ENCODE results near the gene SEMA5B. TPM values are rescaled to one million over a fixed set of nuclear protein-coding genes. Genes with fewer than 3 reads are reported as not detected.

SEMA5B gene
- total and polyA plus RNA-seq, 7 experiments from 2014 or later = 0.19 to 0.51 (median 0.24) TPM; not detected in 4

DNA sequence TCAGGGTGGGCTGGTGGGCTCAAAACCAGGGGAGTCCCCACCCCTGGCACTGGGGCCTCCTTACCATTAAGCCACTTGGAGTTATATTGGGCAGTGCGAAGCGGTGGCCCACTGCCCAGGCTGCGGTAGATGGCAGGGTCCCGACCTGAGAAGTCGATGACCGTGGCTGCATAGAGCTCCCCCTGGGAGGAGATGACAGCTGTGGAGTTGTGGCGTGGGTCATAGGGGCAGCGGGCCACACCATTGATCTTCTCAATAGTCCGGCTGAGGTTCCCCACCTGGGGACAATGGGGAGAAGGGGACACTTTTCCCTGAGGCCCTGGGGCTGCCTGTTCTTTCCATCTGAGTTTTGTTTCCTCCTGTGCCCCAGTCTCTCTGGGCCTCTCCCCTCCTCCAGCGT, 99.8 kb downstream of the SEMA5B start:
- H3K4me3 Mint-ChIP-seq = no peak overlapping the region
- H3K27ac ChIP-seq (ENCODE audit: low read depth, low read length) = no peak overlapping the region

DNA sequence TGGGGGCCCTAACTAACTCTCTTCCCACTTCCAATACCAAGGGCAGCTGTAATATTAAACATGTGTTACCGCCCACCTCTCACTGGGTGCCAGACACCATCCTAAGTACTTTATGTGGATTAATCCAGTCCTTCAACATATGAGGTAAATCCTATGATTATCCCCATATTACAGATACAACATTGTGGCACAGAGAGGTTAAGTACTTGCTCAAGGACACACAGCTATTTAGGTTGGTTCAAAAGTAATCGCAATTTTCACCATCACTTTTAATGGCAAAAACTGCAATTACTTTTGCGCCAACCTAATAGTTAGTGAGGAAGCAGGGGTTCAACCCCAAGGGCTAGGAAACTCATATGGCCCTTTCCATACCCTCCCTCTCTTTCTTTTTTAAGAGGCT, 100.8 kb downstream of the SEMA5B start:
- no peaks in the 10 kb centered on the region for H3K4me1 ChIP-seq (ENCODE audit: control insufficient read depth in 2 of 2, insufficient read depth in 2 of 2, low read length in 2 of 2)
- ChIA-PET CTCF (no interaction called here), POLR2A (no interaction called here)
- no peak overlapping the region for H3K4me3 ChIP-seq (ENCODE audit: low read length)
- H3K27me3 ChIP-seq (ENCODE audit: control insufficient read depth in 2 of 2, insufficient read depth in 2 of 2, low read length in 2 of 2) = no peaks in the 10 kb centered on the region
- Mint-ChIP-seq H3K36me3 (no peaks in the 10 kb centered on the region), H3K27me3 (peaks cover 0 to 10% (median 0%) of the 10 kb centered on the region in 5 donors), H3K4me1 (peaks cover 0 to 8% (median 4%) of the 10 kb centered on the region in 7 donors), H3K4me3 (no peak overlapping the region), H3K9me3 (no peaks in the 10 kb centered on the region), H3K27ac (no peak overlapping the region)
- H3K9me3 ChIP-seq (ENCODE audit: control insufficient read depth in 2 of 3, low read length in 3 of 3) = no peaks in the 10 kb centered on the region
- DNase-seq (no peak), ATAC-seq (no peak)
- no peaks in the 10 kb centered on the region for H3K36me3 ChIP-seq (ENCODE audit: control insufficient read depth in 2 of 3, insufficient read depth in 3 of 3, low read length in 3 of 3)
- no peak overlapping the region for H3K27ac ChIP-seq (ENCODE audit: low read depth, low read length)
- intact Hi-C loops (cut with micrococcal nuclease) = no loop called here

More for the DNA sequence above, 99.8 kb downstream of the SEMA5B start:
- CTCF ChIA-PET = no interaction called here
- Mint-ChIP-seq H3K27me3 (peaks cover 0 to 10% (median 0%) of the 10 kb centered on the region in 5 donors), H3K9me3 (no peaks in the 10 kb centered on the region), H3K27ac (no peak overlapping the region), H3K4me1 (peaks cover 0 to 2% (median under 1%) of the 10 kb centered on the region in 7 donors), H3K36me3 (no peaks in the 10 kb centered on the region)
- Histone ChIP-seq H3K27me3 (ENCODE audit: control insufficient read depth in 2 of 2, insufficient read depth in 2 of 2, low read length in 2 of 2) (no peaks in the 10 kb centered on the region), H3K9me3 (ENCODE audit: control insufficient read depth in 2 of 3, low read length in 3 of 3) (no peaks in the 10 kb centered on the region), H3K4me1 (ENCODE audit: control insufficient read depth in 2 of 2, insufficient read depth in 2 of 2, low read length in 2 of 2) (no peaks in the 10 kb centered on the region), H3K36me3 (ENCODE audit: control insufficient read depth in 2 of 3, insufficient read depth in 3 of 3, low read length in 3 of 3) (no peaks in the 10 kb centered on the region), H3K4me3 (ENCODE audit: low read length) (no peak overlapping the region)
- DNase-seq = no peak
- intact Hi-C loops (cut with micrococcal nuclease) = no loop called here
- POLR2A ChIA-PET = no interaction called here
- no peak for ATAC-seq

DNA sequence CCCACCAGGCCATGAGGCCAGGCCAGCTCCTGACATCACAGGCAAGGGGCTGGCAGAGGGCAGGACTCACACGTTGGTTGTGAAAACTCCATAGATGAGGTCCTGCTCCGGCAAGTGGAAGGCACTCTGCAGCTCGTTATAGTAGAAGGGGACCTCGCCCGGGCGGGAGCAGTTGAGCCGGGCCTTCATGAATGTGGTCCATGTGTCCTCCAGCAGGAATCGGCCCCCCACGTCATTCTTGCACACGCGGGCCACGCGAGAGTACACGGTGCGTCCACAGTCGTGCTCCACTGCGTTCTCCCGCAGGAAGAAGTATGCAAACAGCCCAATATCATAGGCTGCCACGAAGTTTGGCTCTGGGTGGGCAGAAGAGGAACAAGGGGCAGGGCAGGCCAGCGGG, 101.2 kb downstream of the SEMA5B start:
- intact Hi-C loops (cut with micrococcal nuclease) = no loop called here
- no peak overlapping the region for H3K4me3 Mint-ChIP-seq
- no peak overlapping the region for H3K27ac Mint-ChIP-seq
- H3K27ac ChIP-seq (ENCODE audit: low read depth, low read length) = no peak overlapping the region
- peaks cover 0 to 10% (median 2%) of the 10 kb centered on the region in 5 donors for H3K27me3 Mint-ChIP-seq
- no peaks in the 10 kb centered on the region for H3K4me1 ChIP-seq (ENCODE audit: control insufficient read depth in 2 of 2, insufficient read depth in 2 of 2, low read length in 2 of 2)
- ChIA-PET POLR2A (no interaction called here), CTCF (no interaction called here)
- no peaks in the 10 kb centered on the region for H3K9me3 ChIP-seq (ENCODE audit: control insufficient read depth in 2 of 3, low read length in 3 of 3)
- H3K27me3 ChIP-seq (ENCODE audit: control insufficient read depth in 2 of 2, insufficient read depth in 2 of 2, low read length in 2 of 2) = peaks cover 0 to 3% of the 10 kb centered on the region in 2 donors
- peaks cover 0 to 8% (median 4%) of the 10 kb centered on the region in 7 donors for H3K4me1 Mint-ChIP-seq
- no peak overlapping the region for H3K4me3 ChIP-seq (ENCODE audit: low read length)
- H3K36me3 ChIP-seq (ENCODE audit: control insufficient read depth in 2 of 3, insufficient read depth in 3 of 3, low read length in 3 of 3) = no peaks in the 10 kb centered on the region
- H3K36me3 Mint-ChIP-seq = no peaks in the 10 kb centered on the region
- ATAC-seq (no peak), DNase-seq (no peak)
- no peaks in the 10 kb centered on the region for H3K9me3 Mint-ChIP-seq

DNA sequence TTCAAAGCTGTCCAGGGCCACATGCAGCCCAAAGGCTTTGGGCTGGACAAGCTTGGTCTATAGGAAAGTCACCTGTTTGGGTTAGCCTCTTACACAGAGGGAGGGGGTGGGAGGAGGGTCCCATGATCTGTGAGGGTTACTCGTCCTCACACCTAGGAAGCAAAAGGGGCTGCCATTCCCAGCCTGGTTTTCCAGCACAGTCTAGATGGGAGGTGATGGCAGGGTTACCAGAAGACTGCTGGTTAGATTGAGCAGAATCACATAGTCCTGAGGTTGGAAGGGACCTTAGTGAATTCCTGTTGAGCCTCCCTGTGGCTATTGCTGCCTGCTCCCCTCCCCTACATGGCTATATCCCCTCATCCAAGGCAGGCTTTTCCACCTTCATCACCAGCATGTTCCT, 101.8 kb downstream of the SEMA5B start:
- CTCF ChIA-PET = interaction anchor here (0.5 kb wide), 1 partner anchor 204 kb away, joined by 4 read pairs; no protein-coding TSS in a partner anchor
- no peak overlapping the region for H3K4me3 ChIP-seq (ENCODE audit: low read length)
- H3K27ac ChIP-seq (ENCODE audit: low read depth, low read length) = no peak overlapping the region
- H3K36me3 ChIP-seq (ENCODE audit: control insufficient read depth in 2 of 3, insufficient read depth in 3 of 3, low read length in 3 of 3) = no peaks in the 10 kb centered on the region
- peaks cover 0 to 4% of the 10 kb centered on the region in 2 donors for H3K27me3 ChIP-seq (ENCODE audit: control insufficient read depth in 2 of 2, insufficient read depth in 2 of 2, low read length in 2 of 2)
- POLR2A ChIA-PET = interaction anchor here (0.6 kb wide), 1 partner anchor 9 kb away, joined by 3 read pairs; no protein-coding TSS in a partner anchor
- intact Hi-C loops (cut with micrococcal nuclease) = no loop called here
- no peaks in the 10 kb centered on the region for H3K9me3 ChIP-seq (ENCODE audit: control insufficient read depth in 2 of 3, low read length in 3 of 3)
- Mint-ChIP-seq H3K27me3 (peaks cover 0 to 12% (median 7%) of the 10 kb centered on the region in 5 donors), H3K36me3 (no peaks in the 10 kb centered on the region), H3K27ac (no peak overlapping the region), H3K4me3 (no peak overlapping the region), H3K4me1 (peaks cover 0 to 8% (median 4%) of the 10 kb centered on the region in 7 donors), H3K9me3 (no peaks in the 10 kb centered on the region)
- no peak for ATAC-seq
- no peaks in the 10 kb centered on the region for H3K4me1 ChIP-seq (ENCODE audit: control insufficient read depth in 2 of 2, insufficient read depth in 2 of 2, low read length in 2 of 2)
- no peak for DNase-seq

DNA sequence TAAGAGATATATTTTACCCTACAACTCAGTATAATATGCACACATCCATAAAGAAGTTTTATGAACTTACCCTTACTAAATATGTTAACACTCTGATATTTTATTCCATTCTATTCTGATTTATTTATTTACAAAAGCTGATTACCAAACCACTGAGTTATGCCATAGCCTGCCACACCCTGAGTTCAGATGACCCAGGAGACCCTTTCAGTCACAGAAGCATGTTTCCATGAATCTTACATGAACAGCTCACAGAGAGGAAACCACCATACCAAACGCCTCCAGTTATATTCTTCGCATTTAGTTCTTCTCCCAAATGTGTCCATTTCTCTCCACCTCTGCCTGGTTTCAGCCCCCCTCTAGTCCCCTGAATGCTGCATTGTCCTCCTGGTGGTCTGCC, 103.5 kb downstream of the SEMA5B start:
- Mint-ChIP-seq H3K9me3 (no peaks in the 10 kb centered on the region), H3K4me3 (no peak overlapping the region), H3K36me3 (no peaks in the 10 kb centered on the region), H3K27ac (no peak overlapping the region), H3K4me1 (peaks cover 0 to 8% (median 4%) of the 10 kb centered on the region in 7 donors), H3K27me3 (peaks cover 9 to 21% (median 17%) of the 10 kb centered on the region in 5 donors)
- H3K4me1 ChIP-seq (ENCODE audit: control insufficient read depth in 2 of 2, insufficient read depth in 2 of 2, low read length in 2 of 2) = no peaks in the 10 kb centered on the region
- H3K36me3 ChIP-seq (ENCODE audit: control insufficient read depth in 2 of 3, insufficient read depth in 3 of 3, low read length in 3 of 3) = no peaks in the 10 kb centered on the region
- intact Hi-C loops (cut with micrococcal nuclease) = no loop called here
- ATAC-seq (no peak), DNase-seq (no peak)
- ChIA-PET POLR2A (no interaction called here), CTCF (no interaction called here)
- H3K4me3 ChIP-seq (ENCODE audit: low read length) = no peak overlapping the region
- peaks cover 0 to 4% of the 10 kb centered on the region in 2 donors for H3K27me3 ChIP-seq (ENCODE audit: control insufficient read depth in 2 of 2, insufficient read depth in 2 of 2, low read length in 2 of 2)
- H3K9me3 ChIP-seq (ENCODE audit: control insufficient read depth in 2 of 3, low read length in 3 of 3) = no peaks in the 10 kb centered on the region
- H3K27ac ChIP-seq (ENCODE audit: low read depth, low read length) = no peak overlapping the region

DNA sequence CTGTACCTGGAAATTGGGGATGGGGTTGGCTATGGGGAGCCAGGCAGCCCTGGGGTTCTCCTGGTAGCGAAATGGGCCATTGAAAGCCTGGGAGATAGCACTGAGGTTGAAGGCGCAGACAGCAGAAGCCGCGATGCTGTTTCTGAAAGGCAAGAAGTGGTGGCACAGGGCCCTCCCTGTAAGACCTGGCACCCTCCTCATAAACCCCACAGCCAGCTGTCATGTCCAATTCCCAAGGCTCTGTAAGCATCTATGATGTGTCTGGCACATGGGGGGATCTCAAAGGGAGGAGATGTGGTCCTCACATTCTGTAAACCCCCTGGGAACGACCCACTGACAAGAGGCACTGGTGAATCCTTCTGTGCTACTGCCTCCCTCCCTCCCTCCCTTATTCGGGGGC, 104.0 kb downstream of the SEMA5B start:
- Histone ChIP-seq H3K4me1 (ENCODE audit: control insufficient read depth in 2 of 2, insufficient read depth in 2 of 2, low read length in 2 of 2) (no peaks in the 10 kb centered on the region), H3K27ac (ENCODE audit: low read depth, low read length) (no peak overlapping the region), H3K27me3 (ENCODE audit: control insufficient read depth in 2 of 2, insufficient read depth in 2 of 2, low read length in 2 of 2) (peaks cover 0 to 4% of the 10 kb centered on the region in 2 donors), H3K9me3 (ENCODE audit: control insufficient read depth in 2 of 3, low read length in 3 of 3) (no peaks in the 10 kb centered on the region), H3K36me3 (ENCODE audit: control insufficient read depth in 2 of 3, insufficient read depth in 3 of 3, low read length in 3 of 3) (no peaks in the 10 kb centered on the region), H3K4me3 (ENCODE audit: low read length) (no peak overlapping the region)
- DNase-seq (no peak), ATAC-seq (no peak)
- H3K4me1 Mint-ChIP-seq = peaks cover 0 to 8% (median 4%) of the 10 kb centered on the region in 7 donors
- no peak overlapping the region for H3K4me3 Mint-ChIP-seq
- ChIA-PET CTCF (no interaction called here), POLR2A (no interaction called here)
- H3K27me3 Mint-ChIP-seq = peaks cover 9 to 24% (median 19%) of the 10 kb centered on the region in 5 donors
- intact Hi-C loops (cut with micrococcal nuclease) = no loop called here
- H3K9me3 Mint-ChIP-seq = no peaks in the 10 kb centered on the region
- no peaks in the 10 kb centered on the region for H3K36me3 Mint-ChIP-seq
- no peak overlapping the region for H3K27ac Mint-ChIP-seq

Measured in naive thymus-derived CD4-positive, alpha-beta T cell (primary cell).